K562 (cell line): ENCODE measurements around the gene FBXO17. TPM values are rescaled to one million over a fixed set of nuclear protein-coding genes. Genes with fewer than 3 reads are reported as not detected.

Source experiments
- CBX5 ChIP-seq: IDR thresholded peaks from 2 replicates; pipeline ENCODE4 v1.6.1; 2014; ENCODE audit warnings: low read depth, borderline replicate concordance
- CHD1 ChIP-seq: fragments of 200-600 bp; sonication (generic); IDR thresholded peaks from one replicate; pipeline ENCODE4 v1.6.1; 2012; ENCODE audit warnings: mild to moderate bottlenecking, moderate library complexity, low read length, inconsistent platforms
- ELK3 ChIP-seq: fragments of 450-650 bp; formaldehyde crosslinking; IDR thresholded peaks from 2 replicates; pipeline ENCODE4 v1.4.0; 2020; ENCODE audit warnings: mild to moderate bottlenecking
- HBP1 ChIP-seq: fragments of 450-650 bp; formaldehyde crosslinking; IDR thresholded peaks from 2 replicates; pipeline ENCODE4 v1.4.0; 2022; ENCODE audit warnings: missing genetic modification characterization
- HMGXB4 ChIP-seq: sonication (generic); formaldehyde crosslinking; IDR thresholded peaks from 2 replicates; pipeline ENCODE4 v1.8.1; 2023; ENCODE audit warnings: mild to moderate bottlenecking, missing genetic modification reagents
- NFIC ChIP-seq: fragments of 450-650 bp; IDR thresholded peaks from 2 replicates; pipeline ENCODE4 v1.6.1; 2017; ENCODE audit warnings: mild to moderate bottlenecking, inconsistent platforms
- NKRF ChIP-seq: fragments of 450-650 bp; IDR thresholded peaks from 2 replicates; pipeline ENCODE4 v1.6.1; 2016; ENCODE audit warnings: borderline replicate concordance
- PHTF2 ChIP-seq: fragments of 250-450 bp; sonication (Bioruptor Pico); IDR thresholded peaks from 2 replicates; pipeline ENCODE4 v1.5.0; 2021; ENCODE audit warnings: mild to moderate bottlenecking
- PKNOX1 ChIP-seq: fragments of 450-650 bp; IDR thresholded peaks from 2 replicates; pipeline ENCODE4 v1.6.1; 2016
- RBM15 ChIP-seq: fragments of 200-400 bp; formaldehyde crosslinking; IDR thresholded peaks from 2 replicates; pipeline ENCODE4 v1.6.1; 2018; ENCODE audit warnings: mild to moderate bottlenecking, low read length, moderate library complexity; ENCODE audit not compliant: insufficient read depth
- SNAPC5 ChIP-seq: fragments of 250-450 bp; sonication (Bioruptor Pico); IDR thresholded peaks from 2 replicates; pipeline ENCODE4 v1.8.0; 2021; ENCODE audit warnings: moderate library complexity, mild to moderate bottlenecking, inconsistent platforms
- TCF3 ChIP-seq: sonication (generic); formaldehyde crosslinking; IDR thresholded peaks from 2 replicates; pipeline ENCODE4 v1.4.0; 2020; ENCODE audit warnings: mild to moderate bottlenecking, missing genetic modification reagents
- THRB ChIP-seq: fragments of 450-650 bp; formaldehyde crosslinking; conservative IDR thresholded peaks from 2 replicates; pipeline ENCODE4 v1.4.0; 2022; ENCODE audit warnings: mild to moderate bottlenecking, missing genetic modification characterization
- ZNF696 ChIP-seq: fragments of 250-450 bp; sonication (Bioruptor Pico); conservative IDR thresholded peaks from 2 replicates; pipeline ENCODE4 v1.4.0; 2020; ENCODE audit warnings: mild to moderate bottlenecking, moderate library complexity
- ZNF717 ChIP-seq: fragments of 250-450 bp; sonication (Bioruptor Pico); IDR thresholded peaks from 2 replicates; pipeline ENCODE4 v1.5.0; 2021
- polyA plus RNA-seq, 8 experiments: library from polyadenylated mRNA; depleted of rRNA in 4 of 8; stranded (reverse) in 5 of 8; unstranded in 3 of 8; fragments of >200 nt; fragmentation: Nextera tagmentation in 2 of 8; fragmentation: Illumina TruSeq in 1 of 8; extraction: Ambion mirVana in 2 of 8; extraction: Trizol in 1 of 8; gene quantifications; 2 replicates each; pipeline versions ENCODE4 v1.2.1 to v1.2.3, GENCODE V29; 2011 to 2014; ENCODE audit warnings: inconsistent platforms in 1 of 8, missing spikeins in 1 of 8
- total RNA-seq, 7 experiments: library from RNA; depleted of rRNA in 6 of 7; stranded (reverse); fragments of >200 nt in 6 of 7; fragmentation: Illumina TruSeq in 2 of 7; extraction: Trizol in 2 of 7; gene quantifications; 2 replicates each; pipeline versions ENCODE4 v1.2.1 to v1.2.3, GENCODE V29; 2011 to 2021; ENCODE audit warnings: low replicate concordance in 1 of 7

FBXO17 gene
- total and polyA plus RNA-seq, 9 of the 15 experiments (the other 6 are each of a cell fraction or from before 2014, with no cell fraction given), result 4.1 to 27.1 (median 19.0) TPM

GRCh38 chr19:38929929-38930775 is 45.4 kb downstream of the FBXO17 start, which contains the start of gene SARS2 (continued):
- TF ChIP-seq CHD1 (no peak), ZNF717 (CRISPR knock-in tag) (no peak), NFIC (no peak), PHTF2 (no peak), HMGXB4 (0 out of 2 replicates have a peak, but pooled peaks have one; percentile 35), PKNOX1 (no peak), SNAPC5 (CRISPR knock-in tag) (no peak), ZNF696 (CRISPR knock-in tag) (no peak), ELK3 (CRISPR knock-in tag) (no peak), TCF3 (CRISPR knock-in tag) (no peak), HBP1 (CRISPR knock-in tag) (no peak), CBX5 (no peak), RBM15 (no peak), NKRF (peak; percentile 79), THRB (CRISPR knock-in tag) (no peak)
